COLO668 (cell line): ENCODE data around the gene P4HA1.
A peak's percentile ranks its signal among the peaks of the same experiment; 100 is the strongest.
"Not testable (repeated sequence)": the region's sequence is repeated elsewhere in the genome, so short reads cannot be mapped to it uniquely, and the experiment has no call there.

Source experiments
- DNase-seq: peaks from one replicate; lab custom pipeline; 2025; ENCODE audit not compliant: unreplicated experiment; lab: John Stamatoyannopoulos, UW

Gene P4HA1

DNA sequence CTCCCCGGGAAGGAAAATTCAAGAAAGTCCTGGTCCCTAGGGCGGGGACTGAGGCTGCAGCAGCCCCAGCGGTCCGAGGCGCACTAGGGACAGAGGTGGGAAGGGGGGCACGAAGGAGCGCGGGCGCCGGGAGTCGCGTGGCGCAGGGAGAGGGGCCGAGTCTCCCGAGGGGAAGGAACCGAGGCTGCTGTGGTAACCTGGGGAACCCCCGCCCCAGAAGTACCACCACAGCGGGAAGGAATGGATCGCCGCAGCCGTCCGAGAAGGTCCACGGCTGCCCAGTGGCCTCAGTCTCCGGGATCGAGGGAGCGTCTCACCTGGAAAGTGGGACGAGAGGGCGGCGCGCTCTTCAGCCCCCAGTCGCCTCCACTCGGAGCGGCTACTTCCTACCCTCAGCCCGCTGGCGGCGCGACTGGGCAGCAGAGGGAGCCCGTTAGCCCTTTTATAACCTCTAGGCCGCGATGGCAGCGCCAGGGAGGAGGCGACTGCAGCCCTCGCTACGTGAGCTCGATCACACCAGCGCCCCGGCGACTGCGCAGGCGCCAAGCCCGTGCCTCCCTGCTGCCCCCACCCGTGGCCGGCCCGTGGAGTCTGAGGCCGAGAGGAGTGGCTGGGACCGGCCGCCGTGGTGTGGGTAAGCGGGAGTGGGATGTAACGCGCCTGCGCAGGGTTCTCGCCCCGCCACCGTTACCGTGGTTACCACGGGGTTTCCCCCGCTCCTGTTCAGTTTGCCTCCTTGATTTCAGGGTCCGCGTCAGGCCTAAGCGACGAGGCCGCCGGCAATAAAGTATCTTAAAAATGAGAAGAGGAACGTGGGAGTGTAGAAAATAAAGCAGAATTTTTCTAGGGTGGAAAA, at the start of gene P4HA1:
TSS of gene P4HA1 (minus strand) at position 418 of the 856 bp plus-strand sequence. CDS start 21,983 bp downstream, outside the sequence.
- peak; percentile 96 for DNase-seq

DNA sequence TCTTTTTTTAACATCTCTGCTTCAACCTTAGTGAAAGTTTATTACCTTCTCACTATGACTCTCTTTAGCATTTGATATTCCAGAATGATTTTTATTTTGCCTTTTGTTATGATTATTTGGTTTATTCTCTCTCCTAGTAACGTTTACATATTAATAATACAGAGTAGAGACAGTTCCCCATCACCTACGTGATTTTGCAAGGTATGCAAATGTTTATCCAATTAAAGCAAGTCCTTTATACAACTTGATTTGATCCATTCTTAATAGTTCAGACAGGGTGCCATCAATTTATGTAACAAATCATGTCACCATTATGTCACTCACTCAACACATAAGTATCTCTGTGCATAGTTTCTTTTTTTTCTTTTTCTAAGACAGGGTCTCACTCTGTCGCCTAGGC, 44.9 kb upstream of the P4HA1 start:
- DNase-seq, result no peak

DNA sequence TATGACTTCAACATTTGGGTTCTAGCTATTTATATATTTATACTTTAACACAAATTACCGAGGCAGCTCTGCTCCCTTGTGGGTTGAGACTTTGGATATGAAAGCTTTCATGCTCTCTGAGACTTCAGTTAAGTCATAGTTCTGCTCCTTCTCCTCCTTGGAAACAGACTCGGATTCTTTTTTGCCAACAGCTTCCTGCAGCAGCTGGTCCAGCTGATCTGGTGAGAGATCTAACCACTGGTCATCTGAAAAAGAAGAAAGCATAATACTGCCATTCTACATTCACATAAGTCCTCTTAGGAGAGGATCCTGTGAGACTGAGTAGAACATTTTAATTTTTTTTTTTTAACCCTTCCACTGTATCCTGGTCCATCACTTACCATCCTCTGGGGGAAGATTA, 42.6 kb upstream of the P4HA1 start:
- no peak for DNase-seq

DNA sequence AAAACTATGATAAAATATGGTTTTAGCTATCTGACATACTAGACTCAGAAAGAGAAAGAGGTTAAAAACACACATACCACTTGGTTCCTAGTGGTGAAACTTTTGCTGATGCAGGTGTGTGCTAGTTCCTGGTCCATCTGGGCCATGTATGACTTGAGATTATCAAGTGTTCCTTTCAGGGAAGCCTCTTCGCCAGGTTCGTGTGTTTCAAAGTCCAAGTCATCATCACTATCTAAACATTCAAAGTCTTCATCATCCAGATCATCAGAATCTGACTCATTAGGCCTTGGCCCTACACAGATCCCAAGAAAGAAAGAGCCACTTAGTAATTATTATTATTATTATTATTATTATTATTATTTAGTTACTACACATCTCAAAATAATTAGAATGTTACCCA, 40.0 kb upstream of the P4HA1 start:
- DNase-seq, result no peak

DNA sequence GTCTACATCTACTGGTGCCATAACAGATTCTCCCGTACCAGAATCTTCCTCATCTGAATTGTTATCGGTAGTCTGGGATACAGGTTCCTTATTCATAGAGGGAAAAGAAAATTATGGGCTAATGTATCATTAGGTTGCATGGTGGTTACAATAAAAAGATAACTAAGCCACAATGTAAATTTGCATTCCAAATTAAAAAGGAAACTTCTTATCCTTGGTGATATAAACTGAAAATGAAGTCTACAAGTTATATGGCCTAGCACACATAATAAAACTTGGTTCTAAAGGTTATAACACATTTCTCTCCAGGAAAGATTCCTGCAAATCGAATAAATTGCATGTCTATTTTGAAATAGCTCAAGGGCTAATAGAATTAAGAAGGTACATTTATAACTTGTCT, 38.1 kb upstream of the P4HA1 start:
- DNase-seq, result no peak

DNA sequence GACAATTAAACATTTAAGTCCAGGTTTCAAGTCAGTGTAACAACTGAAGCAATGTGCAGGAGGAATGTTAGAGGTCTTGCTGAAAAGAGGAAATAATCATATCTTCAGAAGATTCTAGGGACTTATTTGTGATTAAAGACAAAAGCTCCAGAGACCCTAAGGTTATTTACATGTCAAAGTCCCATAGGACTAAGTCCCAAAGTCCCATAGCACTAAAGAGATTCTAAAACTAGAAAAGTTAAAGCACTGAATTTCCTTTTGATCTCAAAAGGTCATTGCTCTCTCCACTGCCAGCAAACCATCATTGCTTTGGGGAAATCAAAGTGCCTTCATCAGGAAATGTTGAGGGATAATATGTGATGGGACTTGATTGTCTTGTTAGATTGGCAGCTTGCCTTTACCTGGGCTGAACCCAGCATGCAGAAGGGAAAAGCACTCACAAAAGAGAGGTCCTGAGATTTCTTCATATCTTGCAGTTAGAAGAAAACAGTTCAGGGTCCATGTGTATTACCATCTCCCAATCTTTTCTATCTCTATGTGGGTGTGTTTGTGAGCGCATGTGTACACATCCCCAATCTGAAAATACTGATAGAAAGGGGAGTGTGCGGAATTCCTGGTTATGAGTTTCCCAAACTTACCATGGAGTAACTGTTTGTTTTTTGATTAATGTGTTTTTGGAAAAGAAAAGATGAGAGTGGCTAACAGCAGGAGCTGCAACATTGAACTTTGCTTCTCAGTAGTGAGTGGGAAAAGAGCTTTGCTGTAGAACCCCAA, 35.4 kb upstream of the P4HA1 start:
- DNase-seq, result no peak

DNA sequence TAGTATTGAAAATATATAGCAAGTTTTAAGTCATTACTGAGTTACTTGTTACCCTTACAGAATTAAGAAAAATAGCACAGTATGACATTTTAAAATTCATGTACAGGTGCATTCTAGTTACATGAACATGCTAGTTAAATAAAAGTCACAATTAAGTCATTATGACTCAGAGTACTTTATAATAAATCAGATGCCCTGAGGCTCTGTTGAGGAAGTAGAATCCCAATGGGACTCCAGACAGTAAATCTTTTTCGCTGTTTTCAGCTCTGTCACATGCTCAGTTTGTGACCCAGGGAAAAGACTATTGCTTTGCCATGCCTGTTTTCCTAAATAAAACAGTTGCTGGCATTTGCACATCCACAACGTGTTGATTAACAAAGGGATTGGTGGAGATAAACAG, 34.6 kb upstream of the P4HA1 start:
- DNase-seq, result no peak

DNA sequence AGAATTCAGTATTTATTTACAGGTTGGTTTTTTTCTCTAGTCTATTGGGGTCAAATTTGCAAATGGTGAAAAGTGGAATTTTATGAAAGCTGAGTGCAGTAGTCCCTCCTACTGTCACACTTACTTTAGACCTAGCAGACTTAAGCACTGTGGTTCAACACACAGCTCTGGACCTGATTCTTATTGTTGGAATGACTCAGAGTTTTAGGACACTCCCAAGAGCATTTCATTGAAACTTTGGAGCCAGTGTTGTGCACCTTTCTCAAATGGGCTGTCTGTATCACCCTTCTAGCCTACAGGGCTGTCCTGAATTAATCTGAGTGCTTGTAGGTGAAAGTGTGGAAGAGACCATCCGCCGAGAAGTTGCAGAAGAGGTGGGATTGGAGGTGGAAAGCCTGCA, 29.7 kb upstream of the P4HA1 start:
- no peak for DNase-seq

DNA sequence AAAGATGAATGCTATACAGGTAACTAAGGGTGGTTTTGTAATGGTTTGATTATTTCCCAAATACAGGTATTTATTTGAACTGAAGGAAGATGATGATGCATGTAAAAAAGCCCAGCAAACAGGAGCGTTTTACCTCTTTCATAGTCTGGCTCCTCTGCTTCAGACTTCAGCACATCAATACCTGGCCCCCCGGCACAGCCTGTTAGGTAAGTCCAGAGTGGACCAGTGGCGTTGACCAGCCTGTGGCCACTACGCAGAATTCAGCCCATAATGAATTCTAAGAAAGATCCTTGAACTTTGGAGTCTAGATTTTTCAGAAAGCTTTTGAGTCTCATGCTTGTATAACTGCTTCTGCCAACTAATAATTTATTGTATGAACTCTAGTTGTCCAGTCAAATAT, 23.3 kb upstream of the P4HA1 start:
- no peak for DNase-seq

DNA sequence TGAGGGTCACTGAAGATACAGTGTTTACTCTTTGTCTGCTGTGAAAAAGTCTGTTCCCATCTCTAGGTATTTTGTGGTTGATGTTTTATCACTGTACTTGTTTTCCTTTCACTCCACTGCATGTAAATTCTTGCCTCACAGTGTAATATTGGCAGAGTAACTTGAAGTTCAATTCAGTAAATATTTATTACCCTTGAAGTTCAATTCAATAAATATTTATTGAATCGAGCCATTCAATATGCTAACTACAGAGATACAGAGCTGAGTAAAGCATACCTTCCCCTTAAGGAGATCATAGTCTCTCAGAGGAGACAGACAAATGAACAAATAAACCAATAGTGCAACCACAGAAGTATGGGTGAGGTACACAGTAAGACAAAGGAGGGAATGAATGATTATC, 22.8 kb upstream of the P4HA1 start:
- DNase-seq, result no peak

DNA sequence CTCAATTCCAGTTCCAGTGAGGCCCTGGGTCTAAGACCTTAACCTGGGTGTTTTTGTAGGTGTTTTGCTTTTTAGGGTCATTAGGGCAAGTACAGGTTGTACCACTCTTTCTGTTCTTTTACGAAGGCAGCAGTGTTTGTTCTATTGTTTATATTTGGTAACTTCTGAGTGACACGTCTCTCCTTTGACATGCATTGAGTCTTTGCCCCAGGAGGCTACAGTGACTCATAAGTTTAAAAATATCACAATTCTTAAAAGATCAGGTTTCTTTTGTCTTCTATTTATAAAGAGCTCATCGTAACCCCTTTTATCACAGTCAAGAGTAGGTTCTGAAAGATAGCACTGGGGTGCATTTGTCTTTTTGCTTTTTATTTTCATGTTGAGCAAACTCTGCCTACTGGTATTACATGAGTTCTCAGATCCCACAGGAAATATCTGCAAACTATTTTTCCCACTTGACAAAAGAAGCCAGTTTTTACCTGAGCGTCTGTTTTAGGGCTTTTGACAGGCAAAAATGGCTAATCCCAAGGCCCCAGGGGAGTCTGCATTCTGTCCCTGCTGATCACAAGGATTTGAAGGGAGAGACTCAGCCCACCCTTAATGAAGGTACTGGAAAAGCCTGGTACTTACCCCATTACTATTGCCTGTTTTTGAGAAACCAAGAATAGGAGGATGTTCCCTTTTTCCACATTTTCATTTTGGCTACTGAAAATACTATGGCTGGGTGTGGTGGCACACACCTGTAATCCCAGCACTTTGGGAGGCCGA, 21.5 kb upstream of the P4HA1 start:
- no peak for DNase-seq

DNA sequence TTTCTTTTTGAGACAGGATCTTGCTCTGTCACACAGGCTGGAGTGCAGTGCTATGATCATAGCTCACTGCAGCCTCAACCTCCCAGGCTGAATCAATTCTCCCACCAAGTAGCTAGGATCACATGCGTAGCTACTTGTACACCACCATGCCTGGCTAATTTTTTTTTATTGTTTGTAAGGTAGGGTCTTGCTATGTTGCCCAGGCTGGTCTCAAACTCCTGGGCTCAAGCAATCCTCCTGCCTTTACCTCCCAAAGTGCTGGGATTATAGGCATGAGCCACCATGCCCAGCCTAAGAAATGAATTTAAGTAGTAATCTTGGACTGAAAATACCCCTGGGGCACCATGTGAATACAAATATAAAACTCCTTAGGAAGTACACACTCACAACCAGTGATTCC, 19.4 kb upstream of the P4HA1 start:
- no peak for DNase-seq

DNA sequence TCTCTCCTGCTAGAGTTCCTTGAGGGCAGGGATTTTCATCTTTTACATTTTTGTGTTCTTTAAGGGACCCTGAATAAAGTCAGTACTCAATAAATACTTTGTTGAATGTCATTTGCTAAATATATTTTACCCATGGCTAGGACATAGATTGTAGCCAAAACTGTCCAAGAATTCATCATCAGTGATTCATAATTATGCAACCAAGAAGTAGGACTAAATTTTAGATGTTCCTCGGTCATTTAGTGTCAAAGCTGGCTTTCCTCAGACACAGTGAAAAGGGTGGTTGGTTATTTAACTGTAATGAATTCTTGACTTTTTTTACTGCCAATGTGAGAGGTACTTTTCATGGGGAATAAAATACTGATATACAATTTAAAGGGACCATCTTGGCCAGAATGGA, 16.9 kb upstream of the P4HA1 start:
- DNase-seq, result no peak

DNA sequence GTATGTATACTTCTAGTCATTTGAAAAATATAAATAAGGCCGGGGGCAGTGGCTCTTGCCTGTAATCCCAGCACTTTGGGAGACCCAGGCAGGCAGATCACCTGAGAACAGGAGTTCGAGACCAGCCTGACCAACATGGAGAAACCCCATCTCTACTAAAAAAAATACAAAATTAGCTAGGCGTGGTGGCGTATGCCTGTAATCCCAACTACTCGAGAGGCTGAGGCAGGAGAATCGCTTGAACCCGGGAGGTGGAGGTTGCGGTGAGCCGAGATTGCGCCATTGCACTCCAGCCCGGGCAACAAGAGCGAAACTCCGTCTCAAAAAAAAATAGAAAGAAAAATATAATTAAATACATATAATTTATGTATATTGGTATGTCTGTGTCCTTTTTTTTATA, 15.4 kb upstream of the P4HA1 start:
- DNase-seq, result not testable (repeated sequence)

DNA sequence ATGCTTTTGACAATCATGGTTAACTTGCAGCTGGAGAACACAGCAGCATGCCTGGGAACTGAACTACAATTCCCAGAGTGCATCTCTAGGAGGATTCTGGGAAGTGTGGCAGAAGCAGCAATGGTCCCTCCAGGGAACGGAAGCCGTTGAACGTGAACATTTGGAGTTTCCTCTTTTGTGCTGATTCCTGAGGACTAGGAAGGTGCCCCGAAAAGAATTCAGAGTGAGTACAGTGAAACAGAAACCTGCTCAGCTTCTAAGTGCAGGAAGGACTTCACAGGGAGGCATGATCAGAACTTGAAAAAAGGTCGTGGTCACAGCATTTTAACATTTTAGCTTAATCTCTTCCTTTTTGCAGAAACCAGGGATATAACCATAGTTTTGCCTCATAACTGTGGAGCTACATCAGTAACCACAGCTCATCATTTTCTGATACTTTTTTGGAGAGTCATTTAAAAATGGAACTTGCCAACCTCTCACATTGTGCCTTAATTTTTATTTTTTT, 13.7 kb upstream of the P4HA1 start, which contains the start of gene NUDT13:
TSS of gene NUDT13 (plus strand) at position 111 of the 505 bp plus-strand sequence. CDS start 3,911 bp downstream, outside the sequence.
- DNase-seq, result peak; percentile 46

DNA sequence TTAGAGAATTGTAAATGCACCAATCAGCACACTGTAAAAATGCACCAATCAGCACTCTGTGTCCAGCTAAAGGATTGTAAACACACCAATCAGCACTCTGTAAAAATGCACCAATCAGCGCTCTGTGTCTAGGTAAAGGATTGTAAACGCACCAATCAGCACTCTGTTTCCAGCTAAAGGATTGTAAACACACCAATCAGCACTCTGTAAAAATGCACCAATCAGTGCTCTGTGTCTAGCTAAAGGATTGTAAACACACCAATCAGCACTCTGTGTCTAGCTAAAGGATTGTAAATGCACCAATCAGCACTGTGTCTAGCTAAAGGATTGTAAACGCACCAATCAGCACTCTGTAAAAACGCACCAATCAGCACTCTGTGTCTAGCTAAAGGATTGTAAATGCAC, 12.6 kb upstream of the P4HA1 start:
- DNase-seq, result not testable (repeated sequence)

DNA sequence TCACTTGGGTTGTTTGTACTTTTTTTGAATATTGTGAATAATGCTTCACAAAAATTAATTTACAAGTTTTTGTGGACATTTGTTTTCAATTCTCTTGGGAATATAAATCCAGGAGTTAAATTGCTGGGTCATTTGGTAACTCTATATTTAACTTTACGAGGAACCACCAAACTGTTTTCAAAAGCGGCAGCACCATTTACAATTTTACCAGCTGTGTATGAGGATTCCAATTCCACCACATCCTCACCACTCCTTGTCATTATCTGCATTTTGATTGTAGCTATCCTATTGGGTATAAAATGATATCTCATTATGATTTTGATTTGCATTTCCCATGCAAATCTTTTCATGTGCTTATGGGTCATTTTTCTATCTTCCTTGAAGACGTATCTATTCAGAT, 9.6 kb upstream of the P4HA1 start:
- DNase-seq, result no peak

DNA sequence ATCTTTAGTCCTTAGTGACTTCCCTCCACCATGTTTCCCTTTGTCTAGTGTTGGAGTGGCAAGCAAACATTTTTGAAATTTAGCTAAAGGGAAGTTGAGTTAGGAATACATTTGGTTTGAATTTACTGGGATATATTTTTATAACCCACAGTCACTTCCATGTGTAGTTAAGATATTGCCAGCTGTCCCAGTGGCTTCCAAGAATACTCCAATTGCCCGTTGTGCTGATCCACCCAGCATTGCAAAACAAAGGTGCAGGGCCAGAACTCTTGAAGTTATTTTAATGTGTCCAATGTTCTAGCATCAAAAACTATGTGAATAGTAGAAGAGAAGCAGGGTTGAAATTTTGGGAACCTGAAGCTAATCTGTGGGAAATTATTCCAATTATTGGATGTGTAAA, 2.5 kb upstream of the P4HA1 start:
- DNase-seq, result no peak

DNA sequence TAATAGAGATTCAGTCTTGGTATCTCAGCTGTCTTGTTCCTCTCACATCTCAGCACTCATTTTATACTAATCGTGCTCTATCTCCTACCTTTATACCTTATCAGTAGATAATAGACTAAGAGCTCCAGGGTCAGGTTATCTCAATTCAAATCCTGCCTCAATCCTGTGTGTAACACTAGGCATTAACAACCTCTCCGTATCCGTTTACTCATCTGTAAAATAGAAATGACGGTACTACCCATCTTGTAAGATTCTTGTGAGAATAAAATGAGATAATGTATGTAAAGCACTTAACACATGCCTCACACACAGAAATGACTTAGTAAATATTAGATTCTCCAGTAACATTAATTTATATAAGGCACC, 622 bp upstream of the P4HA1 start:
- DNase-seq, result no peak

DNA sequence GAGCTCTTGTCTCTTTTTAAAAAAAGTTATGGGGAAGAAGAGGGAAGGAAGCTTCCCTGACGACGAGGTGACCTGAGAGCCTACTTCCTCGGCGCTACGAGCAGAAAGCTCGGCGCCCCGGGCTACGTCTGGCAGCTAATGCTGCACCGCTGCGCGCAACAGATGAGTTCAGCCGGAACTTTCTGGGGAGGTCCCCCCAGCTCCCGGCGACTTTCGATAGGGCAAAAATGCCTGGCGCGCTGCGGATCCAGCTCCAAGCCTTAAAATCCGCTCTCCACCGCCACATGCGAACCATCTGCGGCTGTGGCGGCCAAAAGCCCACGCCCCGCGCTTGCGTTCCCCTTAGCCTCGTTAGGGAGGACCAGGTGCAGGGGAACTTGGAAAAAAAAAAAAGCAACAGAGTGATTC, 621 bp downstream of the P4HA1 start:
- peak; percentile 65 for DNase-seq

DNA sequence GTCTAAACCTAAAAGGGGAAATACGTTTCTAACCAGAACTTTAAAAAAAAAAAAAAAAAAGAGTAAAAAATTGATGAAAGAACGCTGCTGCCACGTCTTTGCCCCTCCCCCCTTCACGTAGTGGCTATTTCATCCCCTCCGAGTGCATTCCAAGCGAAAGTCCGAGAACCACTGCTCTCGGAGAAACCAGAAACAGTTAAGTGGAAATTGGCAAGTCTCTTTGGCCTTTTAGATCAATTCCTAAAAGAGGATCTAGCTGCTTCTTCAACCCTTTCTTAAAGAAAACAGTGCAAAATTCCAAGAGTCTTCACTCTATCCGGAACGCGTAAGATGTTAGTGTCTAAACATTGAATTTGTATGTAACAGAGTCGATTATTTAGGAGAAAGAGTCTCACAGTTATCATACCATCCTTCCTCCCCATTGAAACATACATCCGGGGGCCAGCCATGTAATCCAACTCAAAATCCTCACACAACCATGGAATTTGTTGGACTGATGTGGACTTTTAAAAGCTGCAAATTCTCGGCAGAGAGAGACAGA, 1.1 kb downstream of the P4HA1 start:
- DNase-seq, result peak; percentile 1
